Epidermal melanocyte (primary cell): ENCODE results near the gene CMTM5.
"Not testable (repeated sequence)": the region's sequence is repeated elsewhere in the genome, so short reads cannot be mapped to it uniquely, and the experiment has no call there.

Experiments
- DNase-seq: peaks from one replicate; pipeline ENCODE4 v3.0.0; 2011; ENCODE audit warnings: low spot score; ENCODE audit not compliant: insufficient read length

The CMTM5 gene

GRCh38 chr14:23396126-23396525 is 19.3 kb downstream of the CMTM5 start:
- no peak for DNase-seq

- no peak for DNase-seq
Measured at GRCh38 chr14:23396781-23397407, 20.0 kb downstream of the CMTM5 start.

- DNase-seq, result no peak
Measured at GRCh38 chr14:23398348-23398747, 21.5 kb downstream of the CMTM5 start.

GRCh38 chr14:23399136-23399535 is 22.3 kb downstream of the CMTM5 start:
- DNase-seq, result no peak

- DNase-seq, result no peak
Measured at GRCh38 chr14:23399591-23399990, 22.7 kb downstream of the CMTM5 start.

GRCh38 chr14:23400496-23401149 is 23.8 kb downstream of the CMTM5 start:
- not testable (repeated sequence) for DNase-seq

GRCh38 chr14:23401291-23401690 is 24.4 kb downstream of the CMTM5 start:
- no peak for DNase-seq

GRCh38 chr14:23402296-23403138 is 25.7 kb downstream of the CMTM5 start:
- DNase-seq, result no peak

GRCh38 chr14:23403139-23403438 is 26.2 kb downstream of the CMTM5 start:
- DNase-seq, result no peak

GRCh38 chr14:23403908-23404307 is 27.1 kb downstream of the CMTM5 start:
- DNase-seq, result no peak

- no peak for DNase-seq
Measured at GRCh38 chr14:23404331-23404900, 27.6 kb downstream of the CMTM5 start.

GRCh38 chr14:23405096-23405495 is 28.2 kb downstream of the CMTM5 start:
- DNase-seq, result no peak

- DNase-seq, result no peak
Measured at GRCh38 chr14:23405516-23406025, 28.7 kb downstream of the CMTM5 start.

- no peak for DNase-seq
Measured at GRCh38 chr14:23406244-23406643, 29.4 kb downstream of the CMTM5 start.

GRCh38 chr14:23406725-23407355 is 30.0 kb downstream of the CMTM5 start:
- no peak for DNase-seq

GRCh38 chr14:23407516-23408306 is 30.9 kb downstream of the CMTM5 start, which contains the start of gene MYH6:
MYH6 (minus strand) TSS chr14:23408273; CDS start chr14:23407223, 1,050 bp downstream.
- DNase-seq, result no peak

- DNase-seq, result no peak
Measured at GRCh38 chr14:23408307-23408630, 31.4 kb downstream of the CMTM5 start.

- DNase-seq, result no peak
Measured at GRCh38 chr14:23409475-23409874, 32.6 kb downstream of the CMTM5 start.

GRCh38 chr14:23409966-23410635 is 33.3 kb downstream of the CMTM5 start:
- no peak for DNase-seq
